Measurements from ENCODE around the gene AOX1. TPM values are rescaled to one million over a fixed set of nuclear protein-coding genes. Genes with fewer than 3 reads are reported as not detected.
"Not testable (repeated sequence)": the region's sequence is repeated elsewhere in the genome, so short reads cannot be mapped to it uniquely, and the experiment has no call there.

The AOX1 gene
- polyA plus RNA-seq (2013, experiment 1 of 4) = 4.8 TPM
- polyA plus RNA-seq (2013, experiment 2 of 4) = 4.2 TPM
- polyA plus RNA-seq (2013, experiment 3 of 4) = 3.6 TPM
- polyA plus RNA-seq (2013, experiment 4 of 4) = 3.6 TPM

- 3% methylated on average over 62 of the region's 62 CpGs for WGBS, 2 experiments
- Histone ChIP-seq H3K27me3 (ENCODE audit: control insufficient read depth, insufficient read depth, low read length, poor library complexity, severe bottlenecking) (peaks cover 11% of the 10 kb centered on the region), H3K4me1 (ENCODE audit: control insufficient read depth, insufficient read depth, low read length) (no peaks in the 10 kb centered on the region), H3K36me3 (ENCODE audit: control insufficient read depth, insufficient read depth, low read length) (no peaks in the 10 kb centered on the region), H3K4me3 (ENCODE audit: insufficient read depth, low read depth, low read length) (peak within 1 kb of the TSS; percentile 45), H3K9me3 (ENCODE audit: control insufficient read depth, low read length) (no peaks in the 10 kb centered on the region), H3K27ac (ENCODE audit: insufficient read depth, low read depth, low read length, poor library complexity, severe bottlenecking) (peak within 1 kb of the TSS; percentile 27)
These were observed at the start of gene AOX1 for GRCh38 chr2:200585730-200586643. AOX1 (plus strand) TSS chr2:200586014; CDS start chr2:200586109, 95 bp downstream.

GRCh38 chr2:200538139-200538538 lies 47.7 kb upstream of the AOX1 start:
- no peaks in the 10 kb centered on the region for H3K27me3 ChIP-seq (ENCODE audit: control insufficient read depth, insufficient read depth, low read length, poor library complexity, severe bottlenecking)
- no peaks in the 10 kb centered on the region for H3K9me3 ChIP-seq (ENCODE audit: control insufficient read depth, low read length)
- WGBS, 2 experiments = 90 to 93% methylated on average over 1 of the region's 1 CpG
- peaks cover 20% of the 10 kb centered on the region for H3K36me3 ChIP-seq (ENCODE audit: control insufficient read depth, insufficient read depth, low read length)
- H3K4me1 ChIP-seq (ENCODE audit: control insufficient read depth, insufficient read depth, low read length) = no peaks in the 10 kb centered on the region
- H3K4me3 ChIP-seq (ENCODE audit: insufficient read depth, low read depth, low read length) = no peak overlapping the region
- no peak overlapping the region for H3K27ac ChIP-seq (ENCODE audit: insufficient read depth, low read depth, low read length, poor library complexity, severe bottlenecking)

GRCh38 chr2:200540793-200541192 lies 45.0 kb upstream of the AOX1 start:
- Histone ChIP-seq H3K4me1 (ENCODE audit: control insufficient read depth, insufficient read depth, low read length) (no peaks in the 10 kb centered on the region), H3K9me3 (ENCODE audit: control insufficient read depth, low read length) (no peaks in the 10 kb centered on the region), H3K27me3 (ENCODE audit: control insufficient read depth, insufficient read depth, low read length, poor library complexity, severe bottlenecking) (no peaks in the 10 kb centered on the region), H3K27ac (ENCODE audit: insufficient read depth, low read depth, low read length, poor library complexity, severe bottlenecking) (no peak overlapping the region), H3K4me3 (ENCODE audit: insufficient read depth, low read depth, low read length) (no peak overlapping the region), H3K36me3 (ENCODE audit: control insufficient read depth, insufficient read depth, low read length) (peaks cover 24% of the 10 kb centered on the region)

GRCh38 chr2:200566596-200566995 lies 19.2 kb upstream of the AOX1 start:
- not testable (repeated sequence) for H3K36me3 ChIP-seq (ENCODE audit: control insufficient read depth, insufficient read depth, low read length); H3K27me3 ChIP-seq (ENCODE audit: control insufficient read depth, insufficient read depth, low read length, poor library complexity, severe bottlenecking); H3K4me3 ChIP-seq (ENCODE audit: insufficient read depth, low read depth, low read length); H3K9me3 ChIP-seq (ENCODE audit: control insufficient read depth, low read length); H3K4me1 ChIP-seq (ENCODE audit: control insufficient read depth, insufficient read depth, low read length); H3K27ac ChIP-seq (ENCODE audit: insufficient read depth, low read depth, low read length, poor library complexity, severe bottlenecking)
- 96 to 97% methylated on average over 12 of the region's 12 CpGs for WGBS, 2 experiments

- H3K27me3 ChIP-seq (ENCODE audit: control insufficient read depth, insufficient read depth, low read length, poor library complexity, severe bottlenecking) = no peaks in the 10 kb centered on the region
- H3K4me3 ChIP-seq (ENCODE audit: insufficient read depth, low read depth, low read length) = no peak overlapping the region
- H3K4me1 ChIP-seq (ENCODE audit: control insufficient read depth, insufficient read depth, low read length) = no peaks in the 10 kb centered on the region
- peaks cover 7% of the 10 kb centered on the region for H3K36me3 ChIP-seq (ENCODE audit: control insufficient read depth, insufficient read depth, low read length)
- WGBS, 2 experiments = 94 to 100% methylated on average over 1 to 2 of the region's 3 CpGs
- no peak overlapping the region for H3K27ac ChIP-seq (ENCODE audit: insufficient read depth, low read depth, low read length, poor library complexity, severe bottlenecking)
- no peaks in the 10 kb centered on the region for H3K9me3 ChIP-seq (ENCODE audit: control insufficient read depth, low read length)
These were observed 17.9 kb upstream of the AOX1 start for GRCh38 chr2:200567932-200568331.

- Histone ChIP-seq H3K27ac (ENCODE audit: insufficient read depth, low read depth, low read length, poor library complexity, severe bottlenecking) (no peak overlapping the region), H3K36me3 (ENCODE audit: control insufficient read depth, insufficient read depth, low read length) (peaks cover 6% of the 10 kb centered on the region), H3K9me3 (ENCODE audit: control insufficient read depth, low read length) (no peaks in the 10 kb centered on the region), H3K4me3 (ENCODE audit: insufficient read depth, low read depth, low read length) (no peak overlapping the region), H3K27me3 (ENCODE audit: control insufficient read depth, insufficient read depth, low read length, poor library complexity, severe bottlenecking) (no peaks in the 10 kb centered on the region), H3K4me1 (ENCODE audit: control insufficient read depth, insufficient read depth, low read length) (no peaks in the 10 kb centered on the region)
- WGBS, 2 experiments = 93 to 100% methylated on average over 1 to 2 of the region's 2 CpGs
These were observed 9.9 kb upstream of the AOX1 start for GRCh38 chr2:200575957-200576356.

- Histone ChIP-seq H3K36me3 (ENCODE audit: control insufficient read depth, insufficient read depth, low read length) (peaks cover 5% of the 10 kb centered on the region), H3K4me1 (ENCODE audit: control insufficient read depth, insufficient read depth, low read length) (no peaks in the 10 kb centered on the region), H3K27ac (ENCODE audit: insufficient read depth, low read depth, low read length, poor library complexity, severe bottlenecking) (no peak overlapping the region), H3K4me3 (ENCODE audit: insufficient read depth, low read depth, low read length) (no peak overlapping the region), H3K9me3 (ENCODE audit: control insufficient read depth, low read length) (no peaks in the 10 kb centered on the region), H3K27me3 (ENCODE audit: control insufficient read depth, insufficient read depth, low read length, poor library complexity, severe bottlenecking) (no peaks in the 10 kb centered on the region)
- WGBS, 2 experiments = 89 to 94% methylated on average over 3 of the region's 3 CpGs
These were observed 8.8 kb upstream of the AOX1 start for GRCh38 chr2:200577027-200577426.

- H3K27me3 ChIP-seq (ENCODE audit: control insufficient read depth, insufficient read depth, low read length, poor library complexity, severe bottlenecking) = no peaks in the 10 kb centered on the region
- H3K4me1 ChIP-seq (ENCODE audit: control insufficient read depth, insufficient read depth, low read length) = no peaks in the 10 kb centered on the region
- H3K9me3 ChIP-seq (ENCODE audit: control insufficient read depth, low read length) = no peaks in the 10 kb centered on the region
- H3K4me3 ChIP-seq (ENCODE audit: insufficient read depth, low read depth, low read length) = no peak overlapping the region
- 90 to 94% methylated on average over 1 of the region's 1 CpG for WGBS, 2 experiments
- no peak overlapping the region for H3K27ac ChIP-seq (ENCODE audit: insufficient read depth, low read depth, low read length, poor library complexity, severe bottlenecking)
- H3K36me3 ChIP-seq (ENCODE audit: control insufficient read depth, insufficient read depth, low read length) = no peaks in the 10 kb centered on the region
These were observed 7.0 kb upstream of the AOX1 start for GRCh38 chr2:200578778-200579177.

GRCh38 chr2:200584639-200585038 lies 1.2 kb upstream of the AOX1 start:
- no peaks in the 10 kb centered on the region for H3K9me3 ChIP-seq (ENCODE audit: control insufficient read depth, low read length)

GRCh38 chr2:200585340-200585729 lies 479 bp upstream of the AOX1 start:
- Histone ChIP-seq H3K9me3 (ENCODE audit: control insufficient read depth, low read length) (no peaks in the 10 kb centered on the region), H3K4me3 (ENCODE audit: insufficient read depth, low read depth, low read length) (peak overlapping the region; percentile 45)
- WGBS, 2 experiments = 40% methylated on average over 1 of the region's 2 CpGs; no CpG with 5 or more reads in 1 of the 2 experiments

More at GRCh38 chr2:200584639-200585038, 1.2 kb upstream of the AOX1 start:
- no peaks in the 10 kb centered on the region for H3K36me3 ChIP-seq (ENCODE audit: control insufficient read depth, insufficient read depth, low read length)
- no peaks in the 10 kb centered on the region for H3K4me1 ChIP-seq (ENCODE audit: control insufficient read depth, insufficient read depth, low read length)
- 91 to 96% methylated on average over 3 of the region's 3 CpGs for WGBS, 2 experiments
- no peak overlapping the region for H3K4me3 ChIP-seq (ENCODE audit: insufficient read depth, low read depth, low read length)
- H3K27ac ChIP-seq (ENCODE audit: insufficient read depth, low read depth, low read length, poor library complexity, severe bottlenecking) = no peak overlapping the region
- peaks cover 11% of the 10 kb centered on the region for H3K27me3 ChIP-seq (ENCODE audit: control insufficient read depth, insufficient read depth, low read length, poor library complexity, severe bottlenecking)

More at GRCh38 chr2:200585340-200585729, 479 bp upstream of the AOX1 start:
- Histone ChIP-seq H3K27me3 (ENCODE audit: control insufficient read depth, insufficient read depth, low read length, poor library complexity, severe bottlenecking) (peaks cover 11% of the 10 kb centered on the region), H3K36me3 (ENCODE audit: control insufficient read depth, insufficient read depth, low read length) (no peaks in the 10 kb centered on the region), H3K27ac (ENCODE audit: insufficient read depth, low read depth, low read length, poor library complexity, severe bottlenecking) (no peak overlapping the region), H3K4me1 (ENCODE audit: control insufficient read depth, insufficient read depth, low read length) (no peaks in the 10 kb centered on the region)

Data from ectodermal cell (in vitro differentiated cells).